Measurements from ENCODE around the gene FNDC3A. TPM values are rescaled to one million over a fixed set of nuclear protein-coding genes. Genes with fewer than 3 reads are reported as not detected.
"Not testable (repeated sequence)": the region's sequence is repeated elsewhere in the genome, so short reads cannot be mapped to it uniquely, and the experiment has no call there.

FNDC3A gene
- total RNA-seq, 1 experiment from 2014 or later = 52.4 TPM

DNA sequence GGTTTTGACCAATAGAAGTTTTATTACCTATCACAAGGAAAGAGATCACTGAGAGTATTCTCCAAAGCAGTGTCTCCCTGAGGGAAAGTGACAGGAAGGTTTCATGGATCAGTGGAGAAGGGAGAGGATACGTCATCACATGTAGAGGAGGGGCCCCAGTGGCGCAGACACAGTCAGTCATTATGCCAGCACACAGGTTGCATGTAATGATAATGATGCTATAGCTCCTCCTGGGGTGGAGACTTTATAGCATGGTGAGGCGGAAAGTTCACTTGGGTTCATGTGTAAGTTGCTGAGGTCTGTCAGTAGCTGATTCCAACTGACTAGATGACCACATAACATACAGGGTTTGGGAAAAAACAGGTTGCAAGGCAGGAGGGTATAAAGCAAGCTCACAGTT lies 88.8 kb downstream of the FNDC3A start:
- Histone ChIP-seq H3K27ac (no peak overlapping the region), H3K4me1 (no peaks in the 10 kb centered on the region), H3K9me3 (replicated peaks) (no peaks in the 10 kb centered on the region), H3K36me3 (no peaks in the 10 kb centered on the region), H3K27me3 (no peaks in the 10 kb centered on the region), H3K4me3 (no peak overlapping the region)
- no peak for DNase-seq

DNA sequence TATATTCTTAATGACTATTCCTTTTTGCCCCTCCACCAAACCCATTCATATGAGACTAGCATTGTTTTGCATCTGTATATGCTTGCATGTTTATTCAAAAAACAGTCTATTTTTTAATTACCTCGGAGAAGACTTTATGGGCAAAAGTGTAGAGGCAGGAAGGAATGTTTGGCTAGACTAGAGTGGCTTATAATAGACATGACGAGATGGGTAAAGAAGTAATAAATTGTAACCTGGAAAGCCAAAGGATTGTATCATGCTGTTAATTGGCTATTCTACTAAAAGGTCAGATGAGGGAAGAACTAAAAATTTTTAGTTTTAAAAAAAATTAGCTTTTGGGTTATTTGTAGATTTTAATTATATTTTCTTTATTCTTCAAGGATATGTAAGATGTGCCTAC lies 91.1 kb downstream of the FNDC3A start:
- Histone ChIP-seq H3K4me3 (no peak overlapping the region), H3K9me3 (replicated peaks) (no peaks in the 10 kb centered on the region), H3K36me3 (no peaks in the 10 kb centered on the region), H3K27me3 (no peaks in the 10 kb centered on the region), H3K4me1 (no peaks in the 10 kb centered on the region), H3K27ac (no peak overlapping the region)
- DNase-seq = no peak

DNA sequence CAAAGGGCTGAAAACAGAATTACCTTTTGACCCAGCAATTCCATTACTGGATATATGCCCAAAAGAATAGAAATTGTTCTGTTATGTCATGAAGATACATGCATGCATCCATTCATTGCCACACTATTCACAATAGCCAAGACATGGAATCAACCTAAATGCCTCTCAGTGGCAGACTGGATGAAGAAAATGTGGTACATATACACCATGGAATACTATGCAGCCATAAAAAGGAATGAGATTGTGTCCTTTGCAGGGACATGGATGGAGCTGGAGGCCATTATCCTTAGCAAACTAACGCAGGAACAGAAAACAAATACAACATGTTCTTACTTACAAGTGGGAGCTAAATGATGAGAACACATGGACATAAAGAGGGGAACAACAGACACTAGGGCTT lies 92.8 kb downstream of the FNDC3A start:
- not testable (repeated sequence) for H3K27me3 ChIP-seq; H3K27ac ChIP-seq; H3K4me3 ChIP-seq; H3K9me3 ChIP-seq (replicated peaks); H3K4me1 ChIP-seq; DNase-seq; H3K36me3 ChIP-seq

DNA sequence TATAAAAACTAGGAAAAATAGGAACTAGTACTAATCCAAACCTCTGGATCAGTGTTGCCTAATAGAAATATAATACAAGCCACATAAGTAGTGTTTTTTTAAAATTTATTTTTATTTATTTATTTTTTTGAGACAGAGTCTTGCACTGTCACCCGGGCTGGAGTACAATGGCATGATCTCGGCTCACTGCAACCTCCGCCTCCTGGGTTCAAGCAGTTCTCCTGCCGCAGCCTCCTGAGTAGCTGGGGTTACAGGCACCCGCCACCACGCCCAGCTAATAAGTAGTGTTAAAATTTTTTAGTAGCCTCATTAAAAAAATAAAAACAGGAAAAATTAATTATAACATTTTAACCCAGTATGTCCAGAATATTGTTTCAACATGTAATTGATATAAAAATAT lies 94.3 kb downstream of the FNDC3A start:
- H3K27me3 ChIP-seq; H3K36me3 ChIP-seq; DNase-seq; H3K27ac ChIP-seq; H3K4me3 ChIP-seq; H3K4me1 ChIP-seq; H3K9me3 ChIP-seq (replicated peaks): not testable (repeated sequence)

DNA sequence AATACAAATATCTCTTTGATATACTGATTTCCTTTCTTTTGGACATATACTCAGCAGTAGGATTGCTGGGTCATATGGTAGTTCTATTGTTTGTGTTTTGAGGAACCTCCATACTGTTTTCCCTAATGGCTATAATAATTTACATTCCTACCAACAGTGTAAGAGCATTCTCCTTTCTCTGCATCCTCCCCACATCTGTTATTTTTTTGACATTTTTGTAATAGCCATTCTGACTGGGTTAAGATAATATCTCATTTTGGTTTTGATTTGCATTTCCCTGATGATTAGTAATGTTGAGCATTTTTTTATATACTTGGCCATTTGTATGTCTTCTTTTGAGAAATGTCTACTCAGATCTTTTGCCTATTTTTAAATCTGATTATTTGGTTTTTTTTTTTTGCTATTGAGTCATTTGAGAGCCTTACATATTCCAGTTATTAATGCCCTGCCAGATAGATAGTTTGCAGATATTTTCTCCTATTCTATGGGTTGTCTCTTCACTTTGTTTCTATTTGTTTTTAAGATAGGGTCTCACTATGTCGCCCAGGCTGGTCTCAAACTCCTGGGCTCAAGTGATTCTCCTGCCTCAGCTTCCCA lies 95.7 kb downstream of the FNDC3A start:
- no peak for DNase-seq
- Histone ChIP-seq H3K9me3 (replicated peaks) (no peaks in the 10 kb centered on the region), H3K27ac (no peak overlapping the region), H3K36me3 (no peaks in the 10 kb centered on the region), H3K27me3 (no peaks in the 10 kb centered on the region), H3K4me3 (no peak overlapping the region), H3K4me1 (no peaks in the 10 kb centered on the region)

DNA sequence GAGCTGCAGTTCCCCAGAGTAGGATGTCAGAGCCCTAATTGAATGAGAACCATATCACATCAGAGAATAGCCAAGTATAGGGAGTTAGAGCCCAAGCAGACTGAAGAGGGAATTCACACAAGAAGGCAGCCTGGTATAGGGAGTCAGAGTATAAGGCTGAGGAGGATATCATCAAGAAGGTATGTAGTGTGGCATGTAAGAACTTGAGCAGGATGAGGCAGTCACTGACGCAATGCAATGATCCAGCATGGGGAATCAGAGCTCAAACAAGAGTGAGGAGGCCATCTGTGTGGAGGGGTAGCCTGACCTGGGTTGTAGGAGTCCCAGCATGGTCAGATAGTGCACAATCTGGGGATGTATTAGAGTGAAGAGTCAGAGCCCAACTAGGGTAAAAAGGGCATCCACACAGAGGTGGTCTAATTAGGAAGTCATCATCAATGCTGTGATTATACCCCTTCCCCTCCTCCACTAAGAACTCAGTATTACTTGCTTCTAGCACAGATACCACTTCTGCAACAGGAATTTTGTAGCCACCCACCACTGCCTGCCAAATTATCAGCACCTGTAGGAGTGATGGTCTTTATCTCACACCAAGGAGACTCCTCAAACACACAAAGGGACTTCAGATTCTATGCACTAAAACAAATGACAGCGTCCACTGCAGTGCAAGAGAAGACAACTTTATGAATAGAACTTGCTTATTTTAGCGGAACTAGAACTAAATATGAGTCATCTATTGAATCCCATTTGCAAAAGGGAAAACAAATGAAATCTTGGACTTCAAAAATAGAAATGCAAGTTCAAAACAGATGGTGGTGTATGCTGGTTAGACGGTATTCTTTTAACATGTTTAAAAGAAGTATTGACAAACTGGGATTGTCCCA lies 107.2 kb downstream of the FNDC3A start:
- DNase-seq = no peak
- no peaks in the 10 kb centered on the region for H3K27me3 ChIP-seq

DNA sequence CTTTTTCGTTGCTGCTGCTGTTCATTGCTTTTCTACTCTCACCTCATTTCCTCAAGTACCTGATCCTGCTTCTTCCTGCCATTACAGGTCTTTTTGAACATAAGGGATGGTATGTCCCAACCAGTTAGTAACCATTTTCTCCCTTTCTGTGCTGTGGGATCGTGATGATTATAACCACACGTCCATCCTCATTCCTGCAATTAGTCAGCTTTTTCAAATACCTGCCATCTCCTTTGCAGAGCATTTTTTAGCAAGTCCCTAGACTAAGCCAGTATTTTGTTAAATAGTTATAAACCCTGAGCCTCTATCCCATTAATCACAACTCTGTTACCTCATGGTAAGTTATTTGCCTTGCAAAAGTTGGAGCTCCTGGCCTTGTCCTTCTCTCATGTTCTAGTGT lies 109.2 kb downstream of the FNDC3A start:
- H3K4me1 ChIP-seq = no peaks in the 10 kb centered on the region
- H3K27ac ChIP-seq = no peak overlapping the region
- no peaks in the 10 kb centered on the region for H3K27me3 ChIP-seq
- H3K4me3 ChIP-seq = no peak overlapping the region
- no peak for DNase-seq
- peaks cover 2% of the 10 kb centered on the region; the same call in 1 of the 2 replicates for H3K36me3 ChIP-seq
- no peaks in the 10 kb centered on the region for H3K9me3 ChIP-seq (replicated peaks)

More for the DNA sequence above, 107.2 kb downstream of the FNDC3A start:
- Histone ChIP-seq H3K4me1 (no peaks in the 10 kb centered on the region), H3K27ac (no peak overlapping the region), H3K36me3 (peaks cover 2% of the 10 kb centered on the region; the same call in 1 of the 2 replicates), H3K9me3 (replicated peaks) (no peaks in the 10 kb centered on the region), H3K4me3 (no peak overlapping the region)

DNA sequence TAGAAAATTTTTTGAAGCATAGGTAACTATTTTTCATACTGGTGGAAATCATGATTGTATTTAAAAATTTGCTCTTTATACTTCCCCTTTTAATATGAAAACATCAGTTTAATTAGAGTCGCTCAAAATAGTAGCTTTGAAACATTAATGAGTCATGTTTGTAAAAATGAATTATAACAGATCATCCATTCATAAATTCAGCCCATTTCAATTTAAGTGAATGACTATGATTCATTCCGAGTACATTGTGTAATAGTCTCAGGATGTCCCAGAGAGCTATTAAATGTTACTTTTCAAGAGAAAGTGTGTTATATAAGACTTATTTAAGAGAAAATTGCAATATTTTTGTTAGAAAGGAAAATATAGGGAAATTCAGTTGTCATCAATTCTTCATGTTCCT lies 111.0 kb downstream of the FNDC3A start:
- H3K36me3 ChIP-seq = peaks cover 2% of the 10 kb centered on the region; the same call in 1 of the 2 replicates
- H3K27me3 ChIP-seq = no peaks in the 10 kb centered on the region
- H3K27ac ChIP-seq = no peak overlapping the region
- no peak overlapping the region for H3K4me3 ChIP-seq
- no peaks in the 10 kb centered on the region for H3K9me3 ChIP-seq (replicated peaks)
- no peak for DNase-seq
- no peaks in the 10 kb centered on the region for H3K4me1 ChIP-seq

DNA sequence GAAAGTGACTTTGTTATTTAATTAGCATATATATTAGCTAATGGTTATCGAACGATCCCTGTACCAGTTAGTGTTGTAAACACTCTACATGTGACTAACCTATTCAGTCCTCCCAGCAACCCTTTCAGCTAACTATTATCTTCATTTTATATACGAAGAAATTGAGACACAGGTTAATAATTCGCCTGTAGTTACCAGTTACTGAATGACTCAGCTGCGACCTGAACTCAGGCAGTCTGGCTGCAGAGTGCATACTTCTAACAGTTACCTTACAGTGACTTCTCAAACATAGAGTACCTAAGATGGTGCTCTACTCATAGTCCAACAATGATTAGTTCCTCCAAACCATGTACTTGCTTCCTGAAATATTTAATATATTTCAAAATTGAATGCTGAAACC lies 117.7 kb downstream of the FNDC3A start:
- no peak for DNase-seq
- H3K27me3 ChIP-seq = no peaks in the 10 kb centered on the region

DNA sequence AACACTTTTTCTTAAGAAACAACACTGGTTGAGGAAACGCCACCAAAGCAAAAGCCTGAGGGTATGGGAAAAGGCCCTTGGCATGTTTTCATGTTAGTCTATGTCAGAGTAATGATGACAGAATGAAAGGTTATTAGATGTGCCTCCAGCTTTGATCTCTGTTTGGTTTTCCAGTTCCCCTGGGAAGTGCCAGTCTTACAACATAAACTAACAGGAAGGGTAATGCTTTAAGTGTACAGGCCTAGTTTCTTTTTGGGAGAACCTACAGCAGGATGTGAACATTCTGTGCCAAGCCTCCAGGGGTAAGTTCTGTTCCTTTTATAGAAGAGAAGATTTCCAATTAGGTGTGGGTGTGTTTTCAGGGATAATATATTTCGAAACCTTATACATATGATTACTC lies 121.7 kb downstream of the FNDC3A start:
- Histone ChIP-seq H3K36me3 (no peaks in the 10 kb centered on the region), H3K27ac (no peak overlapping the region), H3K4me3 (no peak overlapping the region), H3K4me1 (peaks cover 15% of the 10 kb centered on the region), H3K9me3 (replicated peaks) (no peaks in the 10 kb centered on the region), H3K27me3 (no peaks in the 10 kb centered on the region)
- no peak for DNase-seq

More for the DNA sequence above, 117.7 kb downstream of the FNDC3A start:
- H3K36me3 ChIP-seq = no peaks in the 10 kb centered on the region
- no peaks in the 10 kb centered on the region for H3K9me3 ChIP-seq (replicated peaks)
- peaks cover 10% of the 10 kb centered on the region for H3K4me1 ChIP-seq
- no peak overlapping the region for H3K27ac ChIP-seq
- no peak overlapping the region for H3K4me3 ChIP-seq

DNA sequence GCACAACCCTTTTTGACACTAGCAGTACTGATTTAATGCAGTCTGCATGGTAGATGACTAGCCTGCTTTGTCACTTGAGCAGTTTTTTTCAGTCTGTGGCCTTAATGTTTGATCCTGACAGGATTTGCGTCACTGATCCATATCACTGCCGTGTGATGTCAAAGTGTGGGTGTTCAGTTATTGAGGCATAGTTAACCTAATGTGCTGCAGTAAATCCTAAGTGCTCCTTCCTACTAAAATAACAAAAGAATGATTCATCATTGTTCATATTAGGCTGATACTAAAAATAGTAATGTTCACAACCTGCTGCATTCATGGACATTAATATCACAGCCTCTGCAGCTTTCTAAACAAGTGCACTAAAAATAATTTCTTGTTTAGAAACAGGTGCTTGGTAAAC lies 122.5 kb downstream of the FNDC3A start:
- H3K36me3 ChIP-seq = no peaks in the 10 kb centered on the region
- no peak overlapping the region for H3K27ac ChIP-seq
- DNase-seq = peak in 1 of 2 experiments; percentile 39
- no peaks in the 10 kb centered on the region for H3K27me3 ChIP-seq
- H3K4me3 ChIP-seq = no peak overlapping the region
- H3K4me1 ChIP-seq = peaks cover 15% of the 10 kb centered on the region
- no peaks in the 10 kb centered on the region for H3K9me3 ChIP-seq (replicated peaks)

DNA sequence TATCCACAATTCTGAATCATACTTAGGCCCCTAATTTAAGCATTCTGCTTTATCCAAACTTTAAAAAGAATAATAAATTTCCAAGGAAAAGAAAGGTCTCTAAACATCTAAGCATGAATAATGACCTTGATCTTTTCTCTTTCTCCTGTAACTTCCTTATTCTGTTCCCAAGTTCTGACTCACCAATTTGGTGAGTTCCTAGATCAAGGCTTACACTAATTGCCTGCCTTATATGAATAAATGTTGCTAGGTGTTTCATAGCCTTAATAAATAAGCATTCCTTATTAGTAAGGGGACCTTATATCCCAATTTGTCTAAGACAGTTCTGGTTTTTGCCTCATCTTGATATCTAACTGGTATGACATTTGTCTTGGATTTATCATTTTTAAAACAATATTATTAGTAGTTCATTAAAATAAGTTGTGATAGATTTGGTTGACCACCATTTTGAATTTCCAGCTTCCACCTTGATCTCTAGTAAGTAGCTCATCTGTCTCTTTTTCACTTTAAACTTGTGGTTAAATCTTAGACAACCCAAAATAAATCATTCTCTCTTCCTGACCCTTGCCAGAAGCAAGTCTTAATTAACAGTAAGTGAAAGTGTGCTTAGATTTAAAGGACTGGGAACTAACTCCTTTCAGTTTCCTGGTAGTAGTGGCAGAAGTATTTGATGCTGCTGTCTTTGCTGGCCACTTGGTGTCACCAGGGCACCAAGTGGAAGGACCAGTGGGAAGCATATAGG lies 123.2 kb downstream of the FNDC3A start:
- Histone ChIP-seq H3K4me1 (peaks cover 15% of the 10 kb centered on the region), H3K36me3 (no peaks in the 10 kb centered on the region), H3K27ac (no peak overlapping the region), H3K4me3 (no peak overlapping the region), H3K27me3 (no peaks in the 10 kb centered on the region), H3K9me3 (replicated peaks) (no peaks in the 10 kb centered on the region)
- no peak for DNase-seq

DNA sequence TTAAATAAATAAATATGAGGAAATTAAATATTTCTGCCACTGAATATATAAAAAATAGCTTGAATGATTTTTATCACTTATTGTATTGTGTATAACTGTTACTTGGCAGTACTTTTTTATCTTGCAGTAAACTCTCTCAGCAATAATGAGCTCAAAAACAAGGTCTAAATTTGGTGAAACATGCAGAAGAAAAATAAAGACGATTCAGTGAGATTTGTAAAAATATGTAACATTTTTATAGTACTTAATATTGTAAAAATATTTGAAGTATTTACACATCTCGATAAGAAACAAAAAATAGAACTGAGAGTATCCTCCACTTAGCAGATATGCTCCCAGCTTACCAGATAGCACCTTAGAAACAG lies 123.8 kb downstream of the FNDC3A start:
- no peak for DNase-seq
- H3K27ac ChIP-seq = no peak overlapping the region

DNA sequence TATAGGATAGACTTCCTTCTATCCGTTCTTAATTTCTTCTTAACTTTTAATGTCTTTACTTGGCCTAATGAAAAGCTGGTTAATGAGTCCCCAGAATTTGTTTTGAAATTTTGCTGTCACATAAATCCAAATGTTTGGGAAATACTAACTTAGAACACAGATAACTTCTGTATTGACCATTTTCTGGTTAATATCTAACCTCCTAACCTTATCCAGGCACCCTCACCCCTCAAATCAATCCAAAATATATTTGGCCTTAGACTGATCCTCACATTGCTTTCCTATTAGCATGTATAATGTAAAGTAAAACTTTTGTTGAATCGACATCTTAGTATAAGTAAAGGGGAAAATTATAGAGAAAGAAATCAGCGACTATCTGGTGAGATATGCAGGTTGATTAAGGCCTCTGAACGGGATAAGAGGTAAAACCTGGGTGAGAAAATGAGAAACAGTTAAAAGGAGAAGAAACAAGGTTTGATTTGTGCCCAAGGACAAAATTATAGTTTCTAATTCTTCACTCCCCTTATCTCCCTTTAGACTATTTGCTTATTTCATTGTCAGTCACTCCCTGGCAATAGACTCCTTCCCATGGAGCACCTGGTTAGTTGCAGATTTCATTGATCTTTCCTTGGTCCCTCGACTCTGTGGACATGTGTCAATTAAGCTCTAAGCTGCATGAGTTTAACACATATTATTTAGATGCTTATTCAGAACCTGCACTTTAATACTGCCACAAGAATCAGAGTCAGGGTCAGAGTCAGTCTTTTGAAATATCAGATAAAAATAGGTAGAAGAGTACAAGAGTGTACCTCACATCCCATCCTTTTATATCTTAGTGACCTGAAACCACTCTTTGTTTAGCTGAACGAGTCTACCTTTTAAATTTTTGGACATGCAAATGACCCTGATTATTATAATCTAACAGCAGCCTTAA lies 125.2 kb downstream of the FNDC3A start:
- no peak for DNase-seq
- Histone ChIP-seq H3K9me3 (replicated peaks) (no peaks in the 10 kb centered on the region), H3K4me1 (peaks cover 15% of the 10 kb centered on the region), H3K27me3 (no peaks in the 10 kb centered on the region), H3K27ac (no peak overlapping the region), H3K4me3 (no peak overlapping the region), H3K36me3 (no peaks in the 10 kb centered on the region)

More for the DNA sequence above, 123.8 kb downstream of the FNDC3A start:
- H3K36me3 ChIP-seq = no peaks in the 10 kb centered on the region
- no peak overlapping the region for H3K4me3 ChIP-seq
- H3K9me3 ChIP-seq (replicated peaks) = no peaks in the 10 kb centered on the region
- H3K4me1 ChIP-seq = peaks cover 15% of the 10 kb centered on the region
- H3K27me3 ChIP-seq = no peaks in the 10 kb centered on the region
